ENCODE measurements around the gene ANXA11.

GRCh38 chr10:80183436-80183835 is 21.9 kb downstream of the ANXA11 start:
- TF ChIP-seq, protein P1, sequence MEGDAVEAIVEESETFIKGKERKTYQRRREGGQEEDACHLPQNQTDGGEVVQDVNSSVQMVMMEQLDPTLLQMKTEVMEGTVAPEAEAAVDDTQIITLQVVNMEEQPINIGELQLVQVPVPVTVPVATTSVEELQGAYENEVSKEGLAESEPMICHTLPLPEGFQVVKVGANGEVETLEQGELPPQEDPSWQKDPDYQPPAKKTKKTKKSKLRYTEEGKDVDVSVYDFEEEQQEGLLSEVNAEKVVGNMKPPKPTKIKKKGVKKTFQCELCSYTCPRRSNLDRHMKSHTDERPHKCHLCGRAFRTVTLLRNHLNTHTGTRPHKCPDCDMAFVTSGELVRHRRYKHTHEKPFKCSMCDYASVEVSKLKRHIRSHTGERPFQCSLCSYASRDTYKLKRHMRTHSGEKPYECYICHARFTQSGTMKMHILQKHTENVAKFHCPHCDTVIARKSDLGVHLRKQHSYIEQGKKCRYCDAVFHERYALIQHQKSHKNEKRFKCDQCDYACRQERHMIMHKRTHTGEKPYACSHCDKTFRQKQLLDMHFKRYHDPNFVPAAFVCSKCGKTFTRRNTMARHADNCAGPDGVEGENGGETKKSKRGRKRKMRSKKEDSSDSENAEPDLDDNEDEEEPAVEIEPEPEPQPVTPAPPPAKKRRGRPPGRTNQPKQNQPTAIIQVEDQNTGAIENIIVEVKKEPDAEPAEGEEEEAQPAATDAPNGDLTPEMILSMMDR (IDR thresholded peaks at IDR 0.05): no peak
- no peak for TF ChIP-seq EZH2 (IDR thresholded peaks at IDR 0.05; ENCODE audit: borderline replicate concordance, insufficient read depth, low read depth, low read length, poor library complexity, severe bottlenecking)

Measured in B cell (primary cell).